ENCODE measurements around the gene CHRNA9. TPM values are rescaled to one million over a fixed set of nuclear protein-coding genes. Genes with fewer than 3 reads are reported as not detected.

Gene CHRNA9
- total RNA-seq, 1 donor, result 0.42 TPM

DNA sequence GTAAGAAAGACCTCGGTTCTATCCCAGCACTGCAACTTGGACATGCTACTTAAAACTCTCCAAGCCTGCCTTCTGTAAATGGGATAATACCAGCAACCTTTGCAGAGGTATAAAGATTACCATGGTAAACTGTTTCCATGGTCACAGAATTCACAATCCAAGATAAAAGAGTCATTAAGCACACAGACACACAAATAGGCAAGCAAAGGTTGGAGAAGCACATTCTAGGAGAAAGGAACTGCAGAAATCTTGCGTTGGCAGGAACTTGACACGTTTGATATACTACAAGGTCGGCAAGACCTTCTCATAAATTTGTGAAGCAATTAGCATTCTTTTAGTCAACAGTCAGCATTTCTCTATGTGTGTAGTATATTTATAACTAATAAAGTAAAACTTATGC lies 12.3 kb upstream of the CHRNA9 start:
- Histone ChIP-seq H3K27me3 (ENCODE audit: insufficient read depth, low read length) (no peaks in the 10 kb centered on the region), H3K4me3 (ENCODE audit: low read length) (no peak overlapping the region), H3K4me1 (ENCODE audit: insufficient read depth, low read length) (peaks cover 27% of the 10 kb centered on the region), H3K9me3 (ENCODE audit: low read depth, low read length) (no peaks in the 10 kb centered on the region)

DNA sequence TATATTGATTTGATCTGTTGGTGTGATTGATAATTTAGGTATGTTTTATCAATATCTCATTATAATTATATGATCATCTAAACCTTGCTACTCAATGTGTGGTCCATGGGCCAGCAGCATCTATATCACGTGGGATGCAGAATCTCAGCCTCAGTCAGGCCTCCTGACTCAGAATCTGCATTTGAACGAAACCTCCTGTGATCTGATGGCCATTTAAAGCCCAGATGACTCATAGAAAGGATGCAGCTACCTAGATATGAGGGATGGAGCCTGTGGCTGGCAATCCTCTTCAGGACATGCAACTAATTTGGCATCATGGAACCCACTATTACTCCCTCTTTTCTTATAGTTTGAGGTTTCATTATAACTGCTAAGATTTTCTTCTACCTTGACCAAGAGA lies 11.3 kb upstream of the CHRNA9 start:
- no peaks in the 10 kb centered on the region for H3K27me3 ChIP-seq (ENCODE audit: insufficient read depth, low read length)
- no peak overlapping the region for H3K4me3 ChIP-seq (ENCODE audit: low read length)
- H3K4me1 ChIP-seq (ENCODE audit: insufficient read depth, low read length), result peaks cover 31% of the 10 kb centered on the region
- no peaks in the 10 kb centered on the region for H3K9me3 ChIP-seq (ENCODE audit: low read depth, low read length)

DNA sequence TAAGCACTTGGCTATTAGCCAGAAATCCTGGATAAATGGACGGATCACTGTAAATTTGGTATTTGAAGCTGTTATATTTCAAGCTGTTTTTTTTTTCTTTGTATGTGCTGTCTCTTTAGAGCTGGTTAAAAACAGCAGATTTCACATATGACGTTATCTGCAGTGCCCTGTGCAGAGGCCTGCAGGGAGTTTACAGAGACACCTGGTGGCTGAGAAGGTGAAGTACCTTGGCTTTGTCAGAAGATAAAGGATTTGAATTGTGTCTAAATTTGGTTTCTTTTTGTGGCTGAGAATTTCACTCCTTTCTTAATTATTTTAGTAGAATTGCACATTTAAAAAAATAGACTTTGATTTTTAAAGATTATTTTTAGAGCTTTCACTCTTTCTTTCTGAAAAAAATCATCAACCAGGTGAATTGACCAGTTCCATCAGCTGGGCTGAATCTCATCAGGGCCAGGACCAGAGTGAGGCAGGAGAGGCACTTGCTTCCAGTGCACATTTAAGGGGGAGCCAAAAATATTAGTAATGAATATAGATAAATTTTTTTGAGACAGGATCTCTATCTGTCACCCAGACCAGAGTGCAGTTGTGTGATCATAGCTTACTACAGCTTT lies 9.6 kb upstream of the CHRNA9 start:
- Histone ChIP-seq H3K9me3 (ENCODE audit: low read depth, low read length) (no peaks in the 10 kb centered on the region), H3K4me1 (ENCODE audit: insufficient read depth, low read length) (peaks cover 31% of the 10 kb centered on the region), H3K27me3 (ENCODE audit: insufficient read depth, low read length) (no peaks in the 10 kb centered on the region), H3K4me3 (ENCODE audit: low read length) (no peak overlapping the region)

DNA sequence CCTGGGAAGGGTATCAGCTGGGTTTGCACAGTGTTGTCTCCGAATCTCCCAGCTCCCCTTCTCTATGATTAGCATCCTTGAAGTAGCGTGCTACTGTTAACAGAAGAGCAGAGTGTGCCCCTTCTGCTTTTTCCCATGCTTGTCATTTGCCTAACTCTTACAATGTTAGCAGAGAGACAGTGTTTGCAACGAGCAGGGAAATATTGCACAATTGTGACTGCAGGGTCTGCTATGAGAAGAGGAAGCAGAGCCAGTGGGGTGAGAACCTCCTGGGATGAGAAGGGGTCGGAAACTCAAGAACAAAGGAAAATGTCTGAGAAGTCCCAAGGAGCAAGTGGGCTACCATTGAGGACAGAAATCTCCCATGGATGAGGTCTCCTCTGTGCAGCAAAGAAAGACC lies 7.8 kb upstream of the CHRNA9 start:
- Histone ChIP-seq H3K27me3 (ENCODE audit: insufficient read depth, low read length) (no peaks in the 10 kb centered on the region), H3K4me3 (ENCODE audit: low read length) (no peak overlapping the region), H3K9me3 (ENCODE audit: low read depth, low read length) (no peaks in the 10 kb centered on the region), H3K4me1 (ENCODE audit: insufficient read depth, low read length) (peaks cover 31% of the 10 kb centered on the region)

DNA sequence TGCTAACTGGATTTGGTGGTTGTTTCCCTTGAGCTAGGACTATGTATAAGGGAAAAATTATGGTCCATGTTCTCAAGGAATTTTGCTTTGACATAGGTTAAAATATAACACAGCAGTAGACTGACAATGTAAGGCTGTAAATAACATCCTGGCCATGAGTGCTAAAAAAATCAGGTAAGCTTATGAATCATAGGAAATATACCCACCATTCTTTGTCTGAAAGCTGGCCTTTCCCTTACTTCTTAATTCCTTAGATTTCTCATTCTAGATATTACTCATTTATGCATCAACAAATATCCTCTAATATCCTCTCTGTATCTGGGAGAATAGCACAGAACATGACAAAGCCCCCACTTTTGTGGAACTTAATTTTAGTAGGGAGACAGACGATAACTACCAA lies 6.8 kb upstream of the CHRNA9 start:
- no peaks in the 10 kb centered on the region for H3K9me3 ChIP-seq (ENCODE audit: low read depth, low read length)
- H3K27me3 ChIP-seq (ENCODE audit: insufficient read depth, low read length), result no peaks in the 10 kb centered on the region
- H3K4me1 ChIP-seq (ENCODE audit: insufficient read depth, low read length), result peaks cover 31% of the 10 kb centered on the region

DNA sequence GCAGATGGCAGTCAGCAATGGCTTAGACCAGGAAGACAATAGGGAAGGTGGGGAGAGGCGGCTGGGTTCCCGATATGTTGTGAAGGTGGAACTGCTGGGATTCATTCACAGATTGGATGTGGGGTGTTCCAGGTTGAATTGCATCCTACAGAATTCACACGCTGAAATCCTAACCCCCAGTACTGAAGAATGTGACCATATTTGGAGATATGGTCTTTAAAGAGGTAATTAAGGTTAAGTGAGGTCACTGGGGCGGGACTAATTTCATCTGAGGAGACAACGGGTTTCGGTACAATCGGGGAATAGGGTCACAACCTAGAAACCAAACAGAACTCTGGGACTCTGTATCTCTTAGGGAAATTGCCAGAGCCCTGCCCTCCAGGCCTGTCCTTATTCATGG lies 5.3 kb upstream of the CHRNA9 start:
- H3K27me3 ChIP-seq (ENCODE audit: insufficient read depth, low read length), result no peaks in the 10 kb centered on the region
- no peak overlapping the region for H3K4me3 ChIP-seq (ENCODE audit: low read length)
- peaks cover 28% of the 10 kb centered on the region for H3K4me1 ChIP-seq (ENCODE audit: insufficient read depth, low read length)
- H3K9me3 ChIP-seq (ENCODE audit: low read depth, low read length), result no peaks in the 10 kb centered on the region

More for the DNA sequence above, 6.8 kb upstream of the CHRNA9 start:
- H3K4me3 ChIP-seq (ENCODE audit: low read length), result no peak overlapping the region

DNA sequence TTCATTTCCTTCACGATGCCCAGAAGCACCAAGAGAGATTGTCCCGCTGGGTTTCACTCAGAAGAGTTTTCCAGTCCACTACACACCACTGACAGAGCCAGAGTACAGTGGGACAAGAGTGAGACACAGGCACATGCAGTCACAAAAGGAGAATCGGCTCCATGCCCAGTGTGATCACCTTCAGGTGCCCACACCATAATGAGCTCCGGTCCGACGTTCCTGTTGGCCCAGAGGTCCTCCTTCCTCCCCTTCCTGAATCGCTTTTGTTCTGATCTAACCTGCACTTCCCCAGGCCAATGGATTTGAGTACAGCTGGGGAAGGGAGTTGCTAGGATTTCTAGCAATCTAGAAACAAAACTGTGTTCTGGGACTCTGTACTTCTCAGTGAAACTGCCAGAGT lies 4.6 kb upstream of the CHRNA9 start:
- Histone ChIP-seq H3K27me3 (ENCODE audit: insufficient read depth, low read length) (no peaks in the 10 kb centered on the region), H3K4me3 (ENCODE audit: low read length) (no peak overlapping the region)

DNA sequence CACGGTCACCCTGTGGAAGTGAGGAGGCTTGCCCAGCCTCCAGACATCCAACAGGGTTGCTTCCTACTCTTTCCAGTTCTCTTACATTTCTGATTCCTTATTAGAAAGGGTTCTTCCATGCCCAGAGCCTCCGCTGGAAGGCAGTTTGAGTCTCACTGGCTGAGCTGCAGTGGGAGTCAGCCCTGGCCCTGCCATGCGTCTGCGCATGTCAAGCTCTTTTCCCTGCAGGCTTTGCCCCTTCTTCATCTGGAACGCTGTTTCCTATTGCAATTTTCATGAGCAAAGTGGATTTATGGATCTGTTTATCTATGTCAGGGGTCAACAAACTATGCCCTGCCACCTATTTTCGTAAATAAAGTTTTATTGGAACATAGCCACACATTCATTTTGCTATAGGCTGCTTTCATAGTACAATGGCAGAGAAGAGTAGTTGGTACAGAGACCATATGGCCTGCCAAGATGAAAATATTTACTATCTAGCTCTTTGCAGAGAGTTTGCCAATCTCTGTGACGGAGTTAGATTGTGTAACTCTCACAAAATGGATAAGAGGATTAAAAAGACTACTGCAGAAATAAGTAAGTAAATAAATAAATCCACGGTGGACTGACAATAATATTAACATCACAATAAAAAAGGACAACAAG lies 3.9 kb upstream of the CHRNA9 start:
- no peak overlapping the region for H3K4me3 ChIP-seq (ENCODE audit: low read length)
- H3K4me1 ChIP-seq (ENCODE audit: insufficient read depth, low read length), result peaks cover 18% of the 10 kb centered on the region
- H3K9me3 ChIP-seq (ENCODE audit: low read depth, low read length), result no peaks in the 10 kb centered on the region
- H3K27me3 ChIP-seq (ENCODE audit: insufficient read depth, low read length), result no peaks in the 10 kb centered on the region

More for the DNA sequence above, 4.6 kb upstream of the CHRNA9 start:
- peaks cover 24% of the 10 kb centered on the region for H3K4me1 ChIP-seq (ENCODE audit: insufficient read depth, low read length)
- no peaks in the 10 kb centered on the region for H3K9me3 ChIP-seq (ENCODE audit: low read depth, low read length)

DNA sequence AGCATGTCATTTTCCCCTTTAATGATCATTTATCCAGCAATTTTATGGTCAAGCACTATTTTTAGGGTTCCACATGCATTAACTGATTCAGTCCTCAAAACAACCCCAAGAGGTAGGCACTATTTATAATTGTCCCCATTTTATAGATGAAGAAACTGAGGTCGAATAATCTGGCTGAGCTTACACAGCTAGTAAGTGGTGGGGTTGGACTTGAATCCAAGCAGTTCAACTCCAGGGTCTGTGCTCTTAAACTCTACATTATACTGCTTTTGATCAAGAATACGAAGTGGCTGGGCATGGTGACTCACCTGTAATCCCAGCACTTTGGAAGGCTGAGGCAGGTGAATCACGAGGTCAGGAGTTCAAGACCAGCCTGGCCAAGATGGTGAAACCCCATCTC lies 3.2 kb upstream of the CHRNA9 start:
- Histone ChIP-seq H3K9me3 (ENCODE audit: low read depth, low read length) (no peaks in the 10 kb centered on the region), H3K27me3 (ENCODE audit: insufficient read depth, low read length) (no peaks in the 10 kb centered on the region), H3K4me3 (ENCODE audit: low read length) (no peak overlapping the region), H3K4me1 (ENCODE audit: insufficient read depth, low read length) (peaks cover 13% of the 10 kb centered on the region)

DNA sequence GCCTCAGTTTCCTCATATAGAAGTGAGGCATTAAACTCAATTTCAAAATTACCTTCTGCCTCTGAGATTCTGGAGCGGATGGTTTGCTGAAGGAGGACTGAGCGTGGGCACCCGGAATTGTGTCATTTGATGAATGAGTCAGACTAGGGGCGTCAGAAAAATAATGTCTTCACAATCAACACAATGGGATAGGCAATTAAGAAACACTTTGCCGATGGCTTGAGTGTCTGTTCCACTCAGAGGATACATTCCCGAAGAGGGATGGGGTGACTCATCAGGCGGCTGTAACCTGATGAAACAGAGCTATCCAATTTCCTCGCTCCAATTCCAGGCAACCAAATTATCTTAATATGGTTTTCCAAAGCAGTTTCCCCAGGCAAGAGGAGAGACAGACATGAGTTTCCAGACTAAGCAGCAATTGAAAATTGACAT lies 1.2 kb upstream of the CHRNA9 start:
- Histone ChIP-seq H3K4me1 (ENCODE audit: insufficient read depth, low read length) (no peaks in the 10 kb centered on the region), H3K9me3 (ENCODE audit: low read depth, low read length) (no peaks in the 10 kb centered on the region), H3K4me3 (ENCODE audit: low read length) (no peak overlapping the region), H3K27me3 (ENCODE audit: insufficient read depth, low read length) (no peaks in the 10 kb centered on the region)

DNA sequence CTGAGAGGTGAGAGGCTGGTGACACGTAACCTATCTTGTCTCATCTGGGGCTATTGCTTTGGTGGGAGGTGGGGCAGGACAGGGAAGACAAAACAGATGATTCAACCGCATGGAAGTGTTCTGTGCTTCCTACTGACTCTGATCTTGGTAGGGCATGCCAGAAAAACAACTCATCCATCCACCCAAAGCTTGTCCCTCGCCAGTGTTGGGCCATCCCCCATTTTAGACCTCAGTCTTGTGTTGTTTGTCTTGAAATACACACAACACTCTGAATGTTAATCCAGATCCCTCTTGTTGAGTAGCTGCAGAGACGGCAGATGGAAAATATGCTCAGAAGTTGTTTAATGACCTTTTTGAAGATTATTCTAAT lies 377 bp downstream of the CHRNA9 start:
- Histone ChIP-seq H3K4me1 (ENCODE audit: insufficient read depth, low read length) (no peaks in the 10 kb centered on the region), H3K27me3 (ENCODE audit: insufficient read depth, low read length) (no peaks in the 10 kb centered on the region), H3K4me3 (ENCODE audit: low read length) (no peak overlapping the region), H3K9me3 (ENCODE audit: low read depth, low read length) (no peaks in the 10 kb centered on the region)

DNA sequence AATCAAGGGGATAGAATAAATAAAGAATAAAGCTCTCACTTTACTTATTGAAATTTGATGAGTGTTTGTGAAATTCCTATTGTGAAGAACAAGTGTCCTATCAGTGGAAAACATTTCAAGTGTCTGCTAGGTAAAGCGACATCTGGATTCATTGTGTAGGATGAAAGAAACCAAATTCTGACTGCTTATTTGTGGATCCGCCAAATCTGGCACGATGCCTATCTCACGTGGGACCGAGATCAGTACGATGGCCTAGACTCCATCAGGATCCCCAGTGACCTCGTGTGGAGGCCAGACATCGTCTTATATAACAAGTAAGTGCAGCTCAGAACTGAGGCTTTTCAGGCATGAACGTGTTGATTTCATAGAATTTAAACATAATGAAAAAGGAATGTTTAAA lies 1.9 kb downstream of the CHRNA9 start:
- Histone ChIP-seq H3K27me3 (ENCODE audit: insufficient read depth, low read length) (no peaks in the 10 kb centered on the region), H3K9me3 (ENCODE audit: low read depth, low read length) (no peaks in the 10 kb centered on the region), H3K4me3 (ENCODE audit: low read length) (no peak overlapping the region), H3K4me1 (ENCODE audit: insufficient read depth, low read length) (no peaks in the 10 kb centered on the region)

DNA sequence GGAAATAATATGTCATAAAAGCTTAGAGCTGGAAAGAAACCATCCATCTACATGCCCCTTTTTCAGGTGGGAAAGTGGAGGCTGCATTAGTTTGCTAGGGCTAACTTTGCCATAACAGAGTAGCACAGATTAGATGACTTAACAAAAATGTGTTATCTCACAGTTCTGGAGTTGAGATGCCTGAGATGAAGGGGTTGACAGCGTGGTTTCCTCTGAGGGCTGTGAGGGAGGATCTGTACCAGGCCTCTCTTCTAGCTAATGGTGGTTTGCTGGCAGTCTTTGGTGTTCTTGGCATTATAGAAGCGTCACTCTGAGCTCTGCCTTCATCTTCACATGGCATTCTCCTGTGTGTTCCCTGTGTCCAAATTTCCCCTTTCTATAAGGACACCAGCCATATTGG lies 2.4 kb downstream of the CHRNA9 start:
- no peaks in the 10 kb centered on the region for H3K4me1 ChIP-seq (ENCODE audit: insufficient read depth, low read length)
- H3K27me3 ChIP-seq (ENCODE audit: insufficient read depth, low read length), result no peaks in the 10 kb centered on the region
- H3K4me3 ChIP-seq (ENCODE audit: low read length), result no peak overlapping the region
- H3K9me3 ChIP-seq (ENCODE audit: low read depth, low read length), result no peaks in the 10 kb centered on the region

DNA sequence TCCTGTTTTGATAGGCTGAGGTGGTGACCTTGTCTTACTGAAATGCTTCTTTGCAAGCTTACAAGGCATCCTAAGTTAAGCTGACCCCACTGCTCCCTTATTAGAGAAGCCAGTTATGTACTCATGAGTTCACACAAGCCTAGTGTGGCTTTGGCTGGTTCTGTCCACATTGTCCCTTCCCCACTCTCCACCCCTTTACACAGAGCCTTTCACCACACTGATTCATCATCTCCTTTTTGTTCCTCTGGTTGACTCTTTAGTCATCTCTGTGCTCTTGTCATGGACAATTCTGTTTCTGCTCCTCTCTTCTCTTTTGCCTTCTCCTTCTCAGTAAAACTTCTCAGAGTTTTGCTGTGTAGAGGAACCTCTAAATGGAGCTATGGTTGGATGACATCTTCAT lies 4.9 kb downstream of the CHRNA9 start:
- Histone ChIP-seq H3K4me3 (ENCODE audit: low read length) (no peak overlapping the region), H3K4me1 (ENCODE audit: insufficient read depth, low read length) (no peaks in the 10 kb centered on the region), H3K9me3 (ENCODE audit: low read depth, low read length) (no peaks in the 10 kb centered on the region), H3K27me3 (ENCODE audit: insufficient read depth, low read length) (no peaks in the 10 kb centered on the region)

DNA sequence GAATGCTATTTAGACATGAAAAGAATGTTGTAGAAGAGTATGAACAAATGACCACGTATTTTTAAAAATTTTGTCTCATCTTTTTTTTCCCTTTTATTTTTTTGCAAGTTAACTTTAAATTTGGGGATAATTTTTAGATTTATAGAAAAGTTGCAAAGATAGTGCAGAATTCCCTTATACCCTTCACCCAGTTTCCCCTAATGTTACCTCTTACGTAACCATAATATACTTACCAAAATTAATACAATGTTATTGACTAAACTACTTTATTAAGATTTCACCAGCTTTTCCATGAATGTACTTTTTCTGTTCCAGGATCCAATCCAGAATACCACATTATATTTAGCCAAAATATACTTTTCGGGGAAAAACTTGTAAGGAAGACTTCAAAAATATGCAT lies 12.3 kb downstream of the CHRNA9 start:
- Histone ChIP-seq H3K27me3 (ENCODE audit: insufficient read depth, low read length) (no peaks in the 10 kb centered on the region), H3K4me1 (ENCODE audit: insufficient read depth, low read length) (no peaks in the 10 kb centered on the region), H3K9me3 (ENCODE audit: low read depth, low read length) (no peaks in the 10 kb centered on the region), H3K4me3 (ENCODE audit: low read length) (no peak overlapping the region)

DNA sequence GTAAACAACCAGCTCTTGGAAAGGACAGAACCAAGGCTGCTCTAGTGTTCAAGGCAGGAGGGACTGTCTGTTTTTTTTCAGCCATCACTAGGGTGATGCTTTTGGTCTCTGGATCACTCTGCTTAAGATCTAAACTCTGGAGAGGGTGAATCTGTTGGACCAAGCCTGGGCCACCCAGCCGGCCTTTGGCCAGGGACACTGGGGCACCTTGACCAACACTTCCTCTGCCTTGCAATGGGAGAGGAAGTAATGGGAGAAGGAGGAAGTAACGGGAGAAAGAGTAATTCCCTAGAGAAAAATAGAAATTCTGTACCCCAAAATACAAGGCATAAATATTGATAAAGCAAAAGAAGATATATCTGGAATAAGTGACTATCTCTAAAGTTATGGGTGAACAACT lies 12.9 kb downstream of the CHRNA9 start:
- no peaks in the 10 kb centered on the region for H3K27me3 ChIP-seq (ENCODE audit: insufficient read depth, low read length)
- H3K4me1 ChIP-seq (ENCODE audit: insufficient read depth, low read length), result no peaks in the 10 kb centered on the region
- no peaks in the 10 kb centered on the region for H3K9me3 ChIP-seq (ENCODE audit: low read depth, low read length)
- H3K4me3 ChIP-seq (ENCODE audit: low read length), result no peak overlapping the region
